HG03135 (cell line): ENCODE measurements around the gene FAM107B.
"Not testable (repeated sequence)": the region's sequence is repeated elsewhere in the genome, so short reads cannot be mapped to it uniquely, and the experiment has no call there.

Source experiments
- ATAC-seq: cut with Tn5 transposase; IDR thresholded peaks from one replicate; pipeline ENCODE4 v1.9.1; 2021; ENCODE audit warnings: mild to moderate bottlenecking, moderate library complexity; ENCODE audit not compliant: unreplicated experiment

FAM107B gene

DNA sequence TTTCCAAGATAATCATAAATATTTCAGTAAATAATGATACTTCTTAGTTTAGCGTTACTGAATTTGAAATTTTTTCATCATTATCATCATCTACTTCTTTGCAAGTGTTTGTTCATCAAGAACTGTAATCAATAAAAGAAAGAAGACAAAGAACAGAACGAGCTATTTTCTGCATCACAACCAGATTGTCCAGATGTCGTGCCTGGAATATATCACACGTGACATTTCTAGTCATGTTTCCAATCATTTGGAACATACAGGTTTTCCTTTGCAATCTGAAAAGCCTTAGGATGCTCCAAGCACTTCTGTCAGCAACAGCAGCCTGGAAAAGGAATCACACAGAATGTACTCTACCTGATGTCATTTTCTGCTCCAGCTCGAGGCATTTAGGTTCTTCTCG lies 107.4 kb downstream of the FAM107B start:
- ATAC-seq, result no peak

DNA sequence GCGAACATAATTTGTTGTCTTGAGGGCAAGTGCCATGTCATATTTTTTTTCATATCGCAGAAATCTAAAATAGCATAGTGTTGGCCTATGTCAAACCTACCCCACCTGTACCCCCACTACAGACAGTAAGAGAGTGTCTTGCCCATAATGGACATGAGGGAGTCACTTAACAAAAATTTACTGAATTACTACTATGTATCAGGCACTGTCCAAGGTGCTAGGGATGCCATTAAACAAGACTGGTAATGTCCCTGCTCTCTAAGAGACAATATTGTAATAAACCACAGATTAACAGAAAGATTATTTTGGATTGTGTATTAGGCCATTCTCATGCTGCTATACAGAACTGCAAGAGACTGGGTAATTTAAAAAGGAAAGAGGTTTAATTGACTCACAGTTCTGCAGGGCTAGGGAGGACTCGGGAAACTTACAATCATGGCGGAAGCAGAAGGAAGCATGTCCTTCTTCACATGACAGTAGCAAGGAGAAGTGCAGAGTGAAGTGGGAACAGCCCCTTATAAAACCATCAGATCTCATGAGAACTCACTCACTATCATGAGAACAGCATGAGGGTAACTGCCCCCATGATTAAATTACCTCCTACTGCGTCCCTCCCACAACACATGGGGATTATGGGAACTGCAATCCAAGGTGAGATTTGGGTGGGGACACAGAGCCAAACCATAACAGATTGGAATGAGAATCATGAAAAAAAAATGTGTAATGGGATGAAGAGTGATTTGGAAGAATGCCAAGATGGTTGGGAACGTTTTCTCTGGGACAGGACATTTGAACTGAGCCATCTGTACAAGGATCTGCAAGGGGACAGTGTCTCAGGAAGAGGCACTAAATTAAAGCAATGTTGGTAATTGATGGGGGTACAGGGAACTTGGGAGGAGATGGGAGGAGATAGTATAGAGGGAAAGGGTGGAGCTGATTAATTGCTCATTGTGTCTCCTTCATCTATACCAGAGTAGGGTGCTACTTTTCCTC lies 108.5 kb downstream of the FAM107B start:
- ATAC-seq, result no peak

DNA sequence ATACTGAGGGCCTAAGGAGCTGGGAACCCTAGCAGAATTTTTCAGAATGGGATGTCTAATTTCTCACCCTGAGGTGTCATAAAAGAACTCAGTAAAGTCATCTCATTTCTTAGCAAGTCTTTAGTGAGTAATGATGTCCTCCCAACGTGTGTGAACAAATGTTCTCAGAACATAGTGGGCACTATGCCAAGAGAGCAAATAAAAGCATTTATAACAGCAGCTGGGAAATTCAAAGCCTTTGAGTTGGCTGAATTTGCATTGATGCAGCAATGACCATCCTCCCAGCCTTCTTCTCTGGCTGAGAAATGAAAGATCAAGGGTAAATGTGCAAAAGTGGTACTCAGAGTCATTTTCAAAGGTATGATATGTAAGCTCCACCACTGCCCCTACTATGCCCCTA lies 109.4 kb downstream of the FAM107B start:
- ATAC-seq, result no peak

DNA sequence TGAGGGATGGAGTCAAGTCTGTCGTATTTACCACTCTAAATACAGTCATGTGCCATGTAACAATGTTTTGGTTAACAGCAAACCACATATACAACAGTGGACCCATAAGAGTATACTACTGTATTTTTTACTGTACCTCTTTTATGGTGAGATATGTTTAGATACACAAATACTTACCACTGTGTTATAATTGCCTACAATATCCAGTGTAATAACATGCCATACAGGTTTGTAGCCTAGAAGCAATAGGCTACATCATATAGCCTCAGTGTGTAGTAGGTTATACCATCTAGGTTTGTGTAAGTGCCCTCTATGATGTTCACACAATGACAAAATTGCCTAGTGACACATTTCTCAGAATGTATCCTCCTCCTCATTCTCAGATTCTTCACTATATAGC lies 110.4 kb downstream of the FAM107B start:
- ATAC-seq, result no peak

DNA sequence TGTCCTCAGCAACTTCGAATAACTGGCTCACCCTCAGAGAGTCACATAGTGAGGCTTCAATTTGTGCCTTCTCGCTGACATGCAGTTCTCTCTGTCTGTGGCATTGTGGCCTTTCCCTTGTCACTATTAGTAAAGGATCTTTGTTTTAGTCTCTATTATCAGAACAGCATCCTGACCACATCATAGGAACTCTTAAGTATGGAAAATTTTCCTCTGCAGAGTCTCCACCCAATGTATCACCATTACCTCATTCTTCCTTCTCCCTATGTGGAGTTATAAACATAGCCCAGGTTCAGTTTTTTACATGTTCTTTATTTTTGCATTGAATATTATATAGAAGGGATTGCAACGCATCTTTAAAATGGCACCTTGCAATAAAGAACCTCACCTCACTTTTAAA lies 112.9 kb downstream of the FAM107B start:
- ATAC-seq, result no peak

DNA sequence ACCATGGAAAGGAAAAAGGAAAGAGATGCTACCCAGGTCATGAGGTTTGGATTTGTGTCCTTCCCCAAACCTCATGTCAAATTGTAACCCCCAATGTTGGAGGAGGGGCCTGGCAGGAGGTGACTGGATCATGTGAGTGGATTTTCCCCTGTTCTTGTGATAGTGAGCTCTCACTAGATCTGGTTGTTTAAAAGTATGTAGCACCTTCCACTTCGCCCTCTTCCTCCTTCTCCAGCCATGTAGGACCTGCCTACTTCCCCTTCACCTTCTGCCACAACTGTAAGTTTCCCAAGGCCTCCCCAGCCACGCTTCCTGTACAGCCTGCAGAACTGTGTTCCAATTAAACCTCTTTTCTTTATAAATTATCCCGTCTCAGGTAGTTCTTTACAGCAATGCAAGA lies 113.9 kb downstream of the FAM107B start:
- no peak for ATAC-seq

DNA sequence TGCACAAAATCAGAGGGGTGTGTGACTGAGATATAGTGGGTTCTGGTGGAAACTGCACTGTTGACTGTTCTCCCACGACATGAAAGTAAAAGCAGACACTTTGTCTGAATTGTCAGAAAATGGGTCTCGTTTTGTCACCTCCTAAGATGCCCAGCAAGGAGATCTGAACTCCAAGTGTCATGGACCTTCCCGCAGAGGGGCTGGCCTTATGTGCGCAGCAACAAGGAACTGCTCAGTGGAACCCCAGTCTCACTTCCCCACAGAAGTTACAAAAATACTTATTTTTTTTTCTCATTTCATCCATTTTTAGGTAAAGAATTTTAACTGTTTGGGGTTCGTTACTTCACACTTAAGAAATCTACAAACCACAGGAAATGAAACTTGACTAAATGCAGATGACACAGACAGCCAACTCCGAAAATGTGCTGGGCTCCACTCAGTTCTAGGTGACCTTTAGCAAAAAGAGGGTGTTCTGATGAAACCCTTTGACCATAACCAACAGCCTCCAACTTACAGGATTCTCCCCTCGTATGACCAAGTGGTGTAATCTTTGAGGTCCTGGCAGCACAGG lies 115.0 kb downstream of the FAM107B start:
- ATAC-seq, result peak; percentile 81

DNA sequence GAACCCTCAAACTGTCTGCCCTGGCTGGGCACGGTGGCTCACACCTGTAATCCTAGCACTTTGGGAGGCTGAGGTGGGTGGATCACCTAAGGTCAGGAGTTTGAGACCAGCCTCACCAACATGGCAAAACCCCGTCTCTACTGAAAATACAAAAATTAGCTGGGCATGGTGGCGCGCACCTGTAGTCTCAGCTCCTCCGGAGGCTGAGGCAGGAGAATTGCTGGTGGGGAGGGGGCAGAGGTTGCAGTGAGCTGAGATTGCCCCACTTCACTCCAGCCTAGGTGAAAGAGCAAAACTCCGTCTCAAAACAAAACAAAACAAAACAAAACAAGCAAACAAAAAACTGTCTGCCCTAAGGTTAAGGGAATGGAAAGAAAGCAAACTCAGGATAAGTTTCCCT lies 115.6 kb downstream of the FAM107B start:
- not testable (repeated sequence) for ATAC-seq

DNA sequence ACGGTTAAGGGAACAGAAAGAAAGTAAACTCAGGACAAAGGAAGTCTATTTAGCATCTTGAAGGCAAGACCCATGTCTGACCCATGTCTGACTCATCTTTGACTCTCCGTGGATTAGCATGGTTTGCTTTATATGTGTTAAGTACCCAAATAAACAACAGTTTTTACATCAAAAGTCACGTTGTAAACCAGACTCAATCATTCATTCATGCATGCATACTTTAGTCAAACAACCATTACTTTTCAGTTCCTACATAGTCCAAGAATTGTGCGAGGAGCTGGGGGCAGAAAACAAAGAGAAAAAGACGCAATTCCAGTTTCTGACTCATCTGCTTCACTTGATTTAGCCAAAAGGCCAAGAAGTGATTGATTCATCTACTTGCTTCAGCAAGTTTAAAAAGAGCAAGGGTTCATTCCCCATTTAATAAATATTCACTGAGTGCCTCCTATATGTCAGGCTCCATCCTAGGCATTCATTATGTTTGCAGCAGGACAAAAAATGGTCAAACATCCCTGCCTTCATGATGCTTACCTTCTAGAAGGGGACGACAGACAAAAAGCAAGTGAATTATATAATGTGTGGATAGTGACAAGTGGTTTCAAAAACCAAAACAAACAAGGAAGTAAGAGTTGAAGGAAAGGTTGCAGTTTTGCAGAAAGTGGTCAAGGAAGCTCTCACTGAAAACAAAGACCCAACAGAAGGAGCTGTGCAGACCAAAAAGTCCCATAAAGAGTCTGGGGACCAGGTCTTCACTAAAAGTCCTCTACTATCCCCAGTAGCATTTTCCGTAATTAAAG lies 116.2 kb downstream of the FAM107B start:
- ATAC-seq, result no peak

DNA sequence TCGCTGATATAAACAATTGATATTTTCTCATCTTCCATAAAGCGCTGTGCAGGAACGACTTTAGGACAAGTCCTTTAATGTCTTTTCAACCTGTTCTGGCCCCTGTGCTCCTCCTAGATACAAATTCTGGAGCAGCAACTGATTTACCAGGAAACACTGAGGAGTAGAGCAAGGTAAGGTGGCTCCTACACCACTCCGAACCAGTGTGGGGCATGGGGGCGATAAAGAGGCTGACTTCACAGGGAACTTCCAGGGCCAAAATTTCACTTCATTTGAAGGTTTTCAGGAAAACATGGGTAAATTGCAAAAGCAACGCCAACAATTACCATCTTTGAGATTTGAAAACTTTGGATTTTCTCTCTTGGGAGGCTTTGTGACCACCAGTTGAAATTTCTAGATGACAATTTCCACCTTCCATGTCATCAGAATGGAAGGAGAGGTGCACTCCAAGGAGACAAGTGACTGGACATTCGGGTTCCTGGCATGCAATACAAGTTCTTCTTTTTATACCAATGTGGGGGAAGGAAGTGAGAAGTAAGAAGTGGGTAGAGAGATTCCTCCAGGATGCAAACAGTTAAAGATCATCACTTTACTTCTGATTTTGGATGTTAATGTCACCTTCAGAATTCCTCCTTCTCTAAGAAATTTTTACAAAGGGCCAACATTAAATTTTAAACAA lies 118.5 kb downstream of the FAM107B start:
- ATAC-seq, result no peak

DNA sequence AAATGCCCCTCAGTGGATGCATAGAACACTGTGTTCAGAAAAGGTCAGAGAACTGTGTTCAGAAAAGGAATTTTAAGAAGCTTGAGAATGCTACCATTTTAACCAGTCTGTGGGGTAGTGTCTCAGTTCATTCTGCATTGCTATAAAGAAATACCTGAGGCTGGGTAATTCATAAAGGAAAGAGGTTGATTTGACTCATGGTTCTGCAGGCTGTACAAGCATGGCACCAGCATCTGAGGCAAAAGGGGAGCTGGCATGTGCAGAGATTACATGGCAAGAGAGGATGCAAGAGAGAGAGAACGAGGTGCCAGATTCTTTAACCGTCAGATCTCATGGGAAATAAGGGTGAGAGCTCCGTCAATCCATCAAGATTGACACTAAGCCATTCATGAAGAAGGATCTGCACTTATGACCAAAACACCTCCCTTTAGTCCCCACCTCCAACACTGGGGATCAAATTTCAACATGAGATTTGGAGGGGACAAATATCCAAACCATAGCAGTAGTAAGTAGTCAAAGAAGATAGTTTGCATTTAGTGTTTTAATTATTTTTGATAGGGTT lies 119.8 kb downstream of the FAM107B start:
- no peak for ATAC-seq

DNA sequence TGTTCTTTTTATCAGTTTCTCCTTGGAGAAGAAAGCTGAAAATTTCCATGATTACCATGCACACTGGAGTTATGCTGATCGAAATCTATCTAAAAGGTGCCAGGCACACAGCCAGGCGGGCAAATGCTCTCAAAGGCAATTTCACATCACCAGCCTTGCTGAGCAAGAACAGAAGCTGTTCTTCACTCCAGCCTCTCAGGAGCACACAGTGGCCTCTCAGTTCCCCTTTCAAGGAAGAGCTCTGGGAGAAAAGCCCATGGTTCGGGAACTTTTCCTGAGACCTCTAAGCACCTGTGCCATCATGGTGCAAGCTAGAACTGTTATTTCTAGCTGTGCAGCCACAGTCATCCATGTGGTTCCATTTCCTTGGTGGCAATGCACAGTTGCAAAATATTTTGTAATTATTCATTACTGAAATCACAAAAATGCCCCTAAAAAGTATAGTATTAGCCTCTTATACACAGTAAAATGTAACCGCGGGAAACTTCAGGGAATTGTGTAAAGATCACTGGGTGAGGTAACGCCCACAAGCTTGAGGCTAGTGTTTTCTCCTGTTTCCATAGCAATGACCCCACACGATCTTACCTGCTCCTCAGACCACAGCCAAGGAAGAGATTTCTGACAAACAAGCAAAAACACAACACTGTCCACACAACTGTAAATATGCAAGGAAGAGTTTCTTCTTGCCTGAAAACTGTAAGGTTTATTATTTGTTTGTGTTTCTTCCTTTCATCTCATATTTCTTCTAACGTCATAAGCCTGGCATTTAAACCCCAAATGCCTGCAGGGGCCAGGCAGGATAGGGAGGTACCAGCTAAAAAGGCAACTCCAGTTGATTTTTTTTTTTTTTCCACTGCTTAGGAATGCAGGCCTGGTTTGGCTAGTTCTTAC lies 121.2 kb downstream of the FAM107B start:
- no peak for ATAC-seq

DNA sequence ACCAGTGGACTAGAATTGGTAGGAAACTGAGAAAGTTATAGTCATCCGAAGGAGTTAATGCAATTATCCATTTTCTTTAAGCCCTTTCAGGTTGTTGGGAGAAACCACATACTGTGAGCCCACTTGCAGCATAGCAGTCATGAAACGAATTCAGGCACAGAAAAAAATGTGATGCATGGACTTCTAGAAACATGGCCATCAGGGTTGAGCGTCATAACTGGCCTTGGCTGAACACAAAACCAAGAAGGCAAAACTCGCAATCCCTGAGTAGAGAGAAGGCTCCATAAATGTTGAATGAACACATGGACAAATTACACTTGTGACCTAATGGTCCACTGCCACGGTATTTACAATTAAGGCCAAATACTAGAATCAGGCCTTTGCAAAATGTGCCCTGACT lies 121.9 kb downstream of the FAM107B start:
- ATAC-seq, result no peak

DNA sequence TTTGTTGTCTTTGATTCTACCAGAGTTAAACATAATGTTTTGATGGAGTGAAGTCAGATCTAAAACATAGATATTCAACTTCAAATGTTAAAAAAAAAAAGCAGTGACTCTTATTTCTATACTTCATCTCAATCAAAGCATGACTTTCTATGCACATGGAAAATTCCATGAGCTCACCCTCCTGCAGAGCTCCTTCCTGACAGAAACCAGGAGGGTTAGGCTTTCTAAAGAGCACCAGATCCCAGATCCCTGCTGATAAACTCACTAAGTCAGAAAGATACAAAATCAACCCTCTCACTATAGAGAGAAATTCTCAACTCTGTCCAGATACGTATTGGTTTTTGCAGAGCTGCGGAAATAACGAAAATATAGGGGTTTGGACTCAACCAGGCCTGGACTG lies 122.6 kb downstream of the FAM107B start:
- ATAC-seq, result no peak

DNA sequence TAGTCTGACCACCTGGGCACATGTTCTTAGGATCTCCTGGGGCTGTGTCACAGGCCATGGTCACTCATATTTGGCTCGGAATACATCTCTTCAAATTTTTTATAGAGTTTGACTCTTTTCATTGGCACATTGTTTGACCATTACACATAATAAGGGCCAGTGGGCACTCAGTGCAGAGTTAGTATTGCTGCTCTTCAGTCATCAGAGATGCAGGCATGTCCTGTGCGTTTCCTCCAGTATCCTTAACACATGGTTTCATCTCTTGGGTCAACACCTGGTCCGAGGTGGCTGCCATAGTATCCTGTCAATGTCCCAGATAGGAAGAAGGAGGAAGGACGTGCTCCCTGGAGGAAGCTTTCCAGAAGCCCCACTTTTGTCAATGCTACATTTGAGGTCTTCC lies 125.0 kb downstream of the FAM107B start:
- ATAC-seq, result no peak

DNA sequence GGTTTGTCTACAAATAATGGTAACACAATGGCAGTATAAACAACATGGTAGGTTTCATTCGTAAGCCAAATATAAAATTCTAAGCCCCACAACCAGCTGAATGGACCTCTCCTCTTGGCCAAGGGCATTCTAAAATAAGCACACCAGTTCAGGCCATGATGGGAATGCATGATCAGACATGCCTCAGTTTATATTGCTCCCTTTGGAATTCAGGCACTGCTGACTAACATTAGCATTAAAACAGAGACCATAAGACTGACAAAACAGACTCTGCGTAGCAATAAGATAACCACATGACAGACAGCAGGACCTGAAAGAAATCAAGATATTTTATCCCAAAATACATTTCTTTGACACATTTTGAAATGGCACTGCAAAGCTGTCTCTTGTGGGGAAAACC lies 125.8 kb downstream of the FAM107B start:
- ATAC-seq, result no peak

DNA sequence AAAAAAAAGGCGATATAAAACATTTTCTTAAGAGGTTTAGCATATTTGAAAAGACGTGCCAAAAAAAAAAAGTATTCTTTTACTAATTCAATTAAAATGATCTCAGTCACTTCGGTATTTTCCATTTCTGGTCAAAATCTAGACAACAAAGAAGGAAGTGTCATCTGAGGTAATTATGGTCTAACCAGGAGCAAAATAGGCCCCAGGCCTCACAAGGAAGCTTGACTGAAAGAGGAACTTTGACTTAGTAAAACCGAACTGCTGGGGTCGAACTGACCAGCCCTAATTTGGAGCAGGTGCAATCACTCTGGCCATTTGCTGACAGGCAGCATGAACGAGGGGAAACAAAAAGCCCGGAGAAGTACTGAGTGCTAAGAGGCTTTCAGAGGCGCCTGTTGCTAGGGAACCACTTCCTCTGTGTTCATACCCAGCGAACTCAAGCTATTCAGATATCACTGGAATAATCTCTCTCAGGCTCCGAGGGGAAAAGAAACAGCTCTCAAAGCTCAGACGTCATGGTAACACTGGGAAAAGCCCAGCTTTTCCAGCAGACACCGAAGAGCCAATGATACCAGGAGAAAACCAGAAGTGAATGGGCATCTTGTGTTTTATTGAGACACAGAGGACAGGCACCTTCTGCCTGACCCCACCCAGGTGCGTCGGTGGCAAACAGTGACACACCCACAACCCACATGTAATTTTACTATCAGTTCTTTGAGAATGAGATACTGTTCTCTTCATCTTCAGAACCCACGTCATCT lies 126.5 kb downstream of the FAM107B start:
- peak; percentile 97 for ATAC-seq

DNA sequence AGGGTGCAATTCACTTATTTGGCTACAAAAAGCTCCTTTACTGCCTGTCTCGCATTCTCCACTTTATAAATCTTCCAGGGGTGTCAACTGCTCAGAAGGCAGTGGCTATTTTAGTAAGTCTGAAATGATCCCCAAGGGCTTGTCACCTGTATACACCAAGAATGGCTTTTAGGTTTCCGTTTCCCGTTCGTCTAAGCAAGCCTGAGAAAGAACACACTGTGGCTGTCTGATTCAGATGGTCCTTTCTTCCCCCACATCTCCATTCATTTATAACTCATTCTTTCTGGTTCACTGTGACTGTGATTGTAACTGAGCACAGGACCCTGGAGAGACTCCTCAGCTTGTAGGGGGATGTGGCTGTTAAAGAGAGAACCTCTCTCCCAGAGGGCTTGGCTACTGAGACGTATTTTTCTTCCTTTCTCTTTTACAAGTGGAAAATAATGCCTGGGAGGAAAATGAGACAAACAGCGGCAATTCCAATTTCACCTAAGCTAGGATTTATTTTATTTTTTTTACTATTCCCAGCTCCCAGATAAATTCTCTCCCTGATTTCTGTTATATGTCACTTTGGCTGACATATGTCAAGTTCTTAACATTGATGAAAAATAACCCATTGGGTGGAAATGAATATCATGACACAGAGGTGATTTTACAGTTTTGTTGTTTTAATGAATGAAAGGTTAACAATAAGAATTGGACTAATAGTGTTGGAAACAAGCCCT lies 129.3 kb downstream of the FAM107B start:
- ATAC-seq, result no peak
